Neutrophil (primary cell): ENCODE data around the gene P2RX2.

Experiments used
- H3K27ac ChIP-seq: fragments of 200-600 bp; sonication (generic); 2 replicates; pipeline ENCODE4 v1.5.1; 2016; ENCODE audit warnings: mild to moderate bottlenecking, moderate library complexity
- H3K27me3 ChIP-seq: fragments of 200-600 bp; sonication (generic); 2 replicates; pipeline ENCODE4 v1.6.0; 2016; ENCODE audit warnings: mild to moderate bottlenecking
- H3K36me3 ChIP-seq: fragments of 200-600 bp; sonication (generic); 2 replicates; pipeline ENCODE4 v1.5.1; 2017
- H3K4me1 ChIP-seq, 2 experiments: fragments of 200-600 bp in 1 of 2; sonication (generic) in 1 of 2; 1 replicate in 1 of 2; 2 replicates in 1 of 2; pipeline versions ENCODE4 v1.5.1 to v1.6.1; 2013 to 2016; ENCODE audit warnings: low read depth in 1 of 2, low read length in 1 of 2, mild to moderate bottlenecking in 1 of 2, moderate library complexity in 1 of 2; ENCODE audit not compliant: control insufficient read depth in 1 of 2, insufficient read depth in 1 of 2
- H3K4me3 ChIP-seq, 2 experiments: fragments of 200-600 bp in 1 of 2; sonication (generic) in 1 of 2; 1 replicate in 1 of 2; 2 replicates in 1 of 2; pipeline ENCODE4 v1.5.1; 2013 to 2016; ENCODE audit warnings: low read depth in 1 of 2, low read length in 1 of 2, mild to moderate bottlenecking in 1 of 2, moderate library complexity in 1 of 2
- H3K9me3 ChIP-seq: fragments of 200-600 bp; sonication (generic); 2 replicates; pipeline ENCODE4 v1.5.1; 2016
- CTCF ChIP-seq: fragments of 200-600 bp; sonication (generic); IDR thresholded peaks from 2 replicates; pipeline ENCODE4 v1.5.1; 2016; ENCODE audit warnings: antibody characterized with exemption

The P2RX2 gene

GRCh38 chr12:132588821-132589669, 29.5 kb upstream of the P2RX2 start:
- Histone ChIP-seq H3K36me3 (no peaks in the 10 kb centered on the region), H3K27me3 (peaks cover 36% of the 10 kb centered on the region), H3K27ac (no peak overlapping the region), H3K9me3 (no peaks in the 10 kb centered on the region), H3K4me1 (no peaks in the 10 kb centered on the region), H3K4me3 (no peak overlapping the region)
- TF ChIP-seq CTCF, result no peak

- no peak for TF ChIP-seq CTCF
- no peaks in the 10 kb centered on the region for H3K4me1 ChIP-seq
- H3K9me3 ChIP-seq, result no peaks in the 10 kb centered on the region
- H3K4me3 ChIP-seq, result no peak overlapping the region
- no peaks in the 10 kb centered on the region for H3K36me3 ChIP-seq
- peaks cover 53% of the 10 kb centered on the region for H3K27me3 ChIP-seq
- no peak overlapping the region for H3K27ac ChIP-seq
Measured at GRCh38 chr12:132591107-132591935, 27.3 kb upstream of the P2RX2 start.

GRCh38 chr12:132592282-132592970, 26.1 kb upstream of the P2RX2 start:
- Histone ChIP-seq H3K36me3 (no peaks in the 10 kb centered on the region), H3K27ac (no peak overlapping the region), H3K27me3 (peaks cover 64% of the 10 kb centered on the region), H3K4me3 (no peak overlapping the region), H3K4me1 (no peaks in the 10 kb centered on the region), H3K9me3 (no peaks in the 10 kb centered on the region)
- TF ChIP-seq CTCF, result no peak

- no peaks in the 10 kb centered on the region for H3K9me3 ChIP-seq
- H3K4me1 ChIP-seq, result no peaks in the 10 kb centered on the region
- H3K4me3 ChIP-seq, result no peak overlapping the region
- TF ChIP-seq CTCF, result no peak
- no peaks in the 10 kb centered on the region for H3K36me3 ChIP-seq
- H3K27me3 ChIP-seq, result peaks cover 71% of the 10 kb centered on the region
- H3K27ac ChIP-seq, result no peak overlapping the region
Measured at GRCh38 chr12:132593071-132593470, 25.5 kb upstream of the P2RX2 start.

- no peak for TF ChIP-seq CTCF
- H3K4me3 ChIP-seq, result no peak overlapping the region
- peaks cover 74% of the 10 kb centered on the region for H3K27me3 ChIP-seq
- H3K4me1 ChIP-seq, result no peaks in the 10 kb centered on the region
- H3K36me3 ChIP-seq, result no peaks in the 10 kb centered on the region
- no peak overlapping the region for H3K27ac ChIP-seq
- no peaks in the 10 kb centered on the region for H3K9me3 ChIP-seq
Measured at GRCh38 chr12:132593521-132593920, 25.1 kb upstream of the P2RX2 start.
